NCI-H446 treated with DMSO at 0.1 percent for 48 hours (cell line): ENCODE data around the gene RNF38.
A peak's percentile ranks its signal among the peaks of the same experiment; 100 is the strongest.
"Not testable (repeated sequence)": the region's sequence is repeated elsewhere in the genome, so short reads cannot be mapped to it uniquely, and the experiment has no call there.

ENCODE experiments used
- DNase-seq: peaks from one replicate; lab custom pipeline; 2025; lab: John Stamatoyannopoulos, UW

RNF38 gene

DNA sequence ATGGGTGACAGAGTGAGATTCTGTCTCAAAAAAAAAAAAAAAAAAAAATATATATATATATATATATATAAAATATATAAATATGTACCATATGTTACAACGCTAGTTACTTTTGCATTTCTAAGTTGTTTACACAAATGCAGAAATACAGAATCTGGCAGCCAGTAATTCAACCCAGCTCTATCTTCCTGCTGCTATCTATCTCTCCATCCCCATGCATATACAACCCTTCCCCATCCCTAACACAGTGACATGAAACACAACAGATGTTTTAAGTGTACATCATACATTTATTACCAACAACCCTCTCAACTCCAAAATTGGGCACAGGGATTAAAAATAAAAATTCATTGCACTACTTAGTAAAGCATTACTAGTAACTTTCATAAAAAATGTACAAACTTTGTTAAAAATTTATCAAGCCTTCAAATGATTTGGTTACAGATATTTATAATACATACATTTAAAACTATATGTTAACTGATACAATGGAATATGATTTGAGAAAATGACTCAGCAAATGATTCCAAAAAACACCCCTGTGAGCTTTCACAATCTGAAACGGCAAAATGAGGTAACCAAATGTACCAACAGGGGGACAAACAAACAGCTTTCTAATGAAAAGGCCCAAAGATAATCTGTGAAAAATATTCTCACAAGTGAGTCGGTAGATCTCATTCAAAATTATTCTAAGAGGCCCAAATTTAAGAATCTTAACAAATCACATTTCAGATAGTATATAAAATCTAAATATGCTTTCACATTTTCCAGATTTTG is 63.8 kb downstream of the RNF38 start:
- DNase-seq = no peak

DNA sequence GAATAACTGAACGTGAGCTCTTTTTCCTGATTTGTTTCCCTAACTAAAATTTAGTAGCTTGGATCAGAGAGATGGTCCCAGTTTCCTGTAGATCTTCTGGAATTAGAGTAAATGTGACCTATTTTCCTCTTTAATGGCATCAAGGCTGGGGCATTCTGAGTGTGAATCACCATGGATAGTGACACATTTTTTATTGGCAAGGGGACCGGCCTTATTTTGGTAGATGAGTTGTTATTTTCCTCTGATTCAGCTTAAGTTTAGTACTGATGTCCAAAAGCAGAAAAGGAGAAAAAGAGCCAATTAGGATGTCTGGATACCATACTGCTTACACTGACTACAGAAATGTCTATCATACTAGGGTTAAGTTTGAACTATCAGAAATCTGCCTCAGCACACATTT is 68.1 kb downstream of the RNF38 start:
- no peak for DNase-seq

DNA sequence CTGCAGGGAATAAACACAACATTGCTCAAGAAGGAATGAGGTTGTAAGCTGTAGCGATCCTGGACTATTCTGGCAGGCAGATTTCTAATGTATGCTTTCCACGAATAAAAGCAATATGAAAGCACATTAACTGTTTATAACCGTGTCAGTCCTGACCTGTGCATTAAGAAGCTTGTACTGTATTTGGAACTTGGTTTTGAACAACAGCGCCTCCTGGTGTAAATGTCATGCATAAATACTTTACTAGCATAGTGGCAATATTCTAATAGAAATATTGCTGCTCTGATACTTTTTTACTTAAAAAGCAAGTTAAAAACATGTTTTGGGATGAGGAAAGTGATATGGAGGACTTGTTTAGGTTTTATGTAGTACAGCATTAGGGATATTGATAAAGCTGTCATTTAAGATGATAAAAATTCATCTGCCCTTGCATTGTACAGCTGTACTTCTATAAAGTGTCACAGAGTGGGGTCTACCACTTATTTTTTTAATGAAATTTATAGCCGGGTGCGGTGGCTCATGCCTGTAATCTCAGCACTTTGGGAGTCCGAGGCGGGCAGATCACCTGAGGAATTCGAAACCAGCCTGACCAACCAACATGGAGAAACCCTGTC is 71.2 kb downstream of the RNF38 start:
- DNase-seq = peak; percentile 61

DNA sequence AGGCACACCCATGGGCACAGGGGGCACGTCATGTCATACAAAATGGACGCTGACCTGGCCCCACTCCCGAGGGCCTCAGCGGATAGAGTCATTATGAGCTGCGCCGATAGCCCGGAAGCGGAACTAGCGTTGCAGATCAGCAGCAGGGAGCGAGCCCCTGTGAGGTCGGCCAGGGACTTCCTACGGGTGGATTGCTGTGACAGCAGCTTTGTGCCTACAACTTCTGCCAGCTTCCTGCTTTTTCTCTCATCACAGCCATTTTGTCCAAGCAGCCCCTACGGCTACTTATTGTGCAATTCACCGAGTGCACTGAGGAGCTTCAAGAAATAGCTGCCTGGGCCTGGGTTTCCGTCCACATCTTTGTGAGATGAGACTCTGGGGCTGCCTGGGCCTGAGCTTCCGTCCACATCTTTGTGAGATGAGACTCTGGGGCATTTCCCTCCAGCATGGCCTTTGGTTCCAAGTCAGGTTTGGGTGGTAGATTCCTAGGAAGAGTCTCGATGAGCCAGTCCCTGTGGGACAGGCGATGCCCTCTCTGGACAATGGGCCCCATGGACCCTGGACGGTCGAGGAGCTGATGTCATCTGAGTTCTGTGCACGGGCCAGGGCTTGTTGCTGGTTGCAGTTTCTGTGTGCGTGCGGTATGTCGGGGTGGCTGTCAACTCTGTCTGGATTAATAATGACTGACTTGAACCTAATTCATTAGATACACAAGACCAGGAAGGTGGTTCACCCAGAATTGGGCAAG is 74.8 kb downstream of the RNF38 start:
- DNase-seq = no peak

DNA sequence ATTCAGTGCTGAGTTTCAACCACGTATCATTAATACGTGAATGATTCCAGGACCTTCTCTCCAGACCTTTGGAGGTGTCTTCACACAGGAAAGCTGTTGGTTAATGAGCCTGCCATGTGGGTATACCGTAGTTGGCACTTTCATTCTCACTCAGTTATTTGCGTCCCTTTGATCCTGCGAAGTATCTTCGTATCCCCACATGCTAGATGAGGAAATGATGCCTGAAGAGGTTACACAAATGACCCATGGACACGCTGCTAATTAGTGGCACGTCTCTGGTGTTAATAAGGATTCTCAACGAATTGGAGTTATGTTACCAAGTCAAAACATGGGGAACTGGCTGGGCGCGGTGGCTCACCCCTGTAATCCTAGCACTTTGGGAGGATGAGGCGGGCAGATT is 76.1 kb downstream of the RNF38 start:
- DNase-seq = no peak

DNA sequence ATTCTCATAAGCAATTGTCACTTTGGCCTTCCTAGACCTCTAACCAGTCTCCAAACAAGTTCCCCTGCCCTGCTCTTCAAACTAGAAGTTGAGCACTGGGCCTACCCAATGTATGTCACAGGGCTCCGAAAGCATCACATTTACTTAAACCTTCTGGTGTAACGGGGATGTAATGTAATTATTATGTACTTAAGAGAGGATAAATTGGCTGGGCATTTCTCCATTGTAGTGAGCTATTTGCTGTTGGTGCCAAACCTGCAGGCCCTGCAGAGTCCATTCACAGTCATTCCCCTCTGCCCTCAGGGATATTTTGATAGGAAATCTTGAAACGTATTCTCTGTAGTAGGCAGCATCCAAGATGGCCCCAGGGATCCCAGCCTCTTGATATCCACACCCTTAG is 77.6 kb downstream of the RNF38 start:
- DNase-seq = no peak

DNA sequence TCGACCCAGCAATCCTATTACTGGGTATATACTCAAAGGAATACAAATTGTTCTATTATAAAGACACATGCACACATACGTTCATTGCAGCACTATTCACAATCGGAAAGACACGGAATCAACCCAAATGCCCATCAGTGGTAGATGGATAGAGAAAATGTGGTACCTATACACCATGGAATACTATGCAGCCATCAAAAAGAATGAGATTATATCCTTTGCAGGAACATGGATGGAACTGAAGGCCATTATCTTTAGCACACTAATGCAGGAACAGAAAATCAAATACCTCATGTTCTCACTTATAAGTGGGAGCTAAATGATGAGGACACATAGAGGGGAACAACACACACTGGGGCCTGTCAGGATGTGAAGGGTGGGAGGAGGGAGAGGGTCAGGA is 78.2 kb downstream of the RNF38 start:
- not testable (repeated sequence) for DNase-seq

DNA sequence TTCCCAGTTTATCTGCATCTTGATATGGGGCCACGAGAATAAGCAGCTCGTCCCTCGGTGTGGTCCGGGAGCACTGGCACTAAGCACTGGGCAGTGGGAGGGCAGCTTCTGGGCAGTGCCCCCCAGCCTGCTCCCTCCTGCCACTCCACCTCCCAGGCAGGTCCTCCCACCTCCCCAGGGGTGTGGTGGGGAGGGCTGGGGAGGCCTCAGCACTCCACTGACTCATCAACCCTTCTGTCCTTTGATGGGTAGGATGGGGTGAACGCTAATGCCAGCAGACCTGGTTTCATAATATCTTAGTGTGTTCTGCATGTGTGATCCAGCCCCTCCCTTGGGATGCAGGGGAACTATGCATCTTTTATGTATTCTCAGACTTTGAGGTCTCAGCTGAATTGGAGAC is 79.6 kb downstream of the RNF38 start:
- no peak for DNase-seq

DNA sequence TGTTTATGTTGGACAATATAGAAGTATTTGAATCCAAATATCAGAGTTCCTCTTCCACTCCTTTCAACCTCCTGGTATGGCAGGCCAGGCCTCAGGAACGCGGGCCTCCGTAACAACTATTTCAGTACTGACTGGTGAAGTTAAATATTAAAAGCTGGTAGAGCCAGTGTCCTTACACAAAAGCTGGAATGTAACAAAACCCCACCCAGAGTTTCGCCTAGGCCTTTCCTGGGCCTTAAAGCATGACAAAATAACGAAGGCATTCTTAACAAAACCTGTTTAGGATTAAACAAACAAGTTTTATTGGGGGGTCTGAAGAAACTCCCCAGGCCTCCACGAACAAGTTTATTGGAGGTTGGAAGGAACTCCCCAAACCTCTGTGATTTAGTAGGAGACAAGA is 80.3 kb downstream of the RNF38 start:
- DNase-seq = no peak

DNA sequence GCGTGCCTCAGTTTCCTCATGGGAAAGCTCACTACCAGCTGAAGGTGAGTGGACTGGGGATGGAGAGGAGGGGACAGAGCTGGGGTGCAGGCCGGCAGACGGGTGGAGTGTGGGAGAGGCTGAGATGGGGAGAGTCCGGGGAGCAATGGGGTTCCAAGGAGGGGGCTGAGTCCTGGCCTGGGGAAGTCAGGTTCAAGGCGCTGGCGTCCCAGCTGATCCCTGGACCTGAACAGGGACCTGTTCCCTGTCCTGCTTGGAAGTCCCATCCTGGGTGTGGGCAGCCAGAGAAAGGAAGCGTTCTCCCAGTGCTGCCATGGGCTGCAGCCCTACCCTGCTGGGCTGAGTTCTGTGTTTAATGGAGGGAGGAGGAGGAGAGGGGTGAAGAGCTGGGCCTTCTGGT is 80.9 kb downstream of the RNF38 start:
- DNase-seq = no peak

DNA sequence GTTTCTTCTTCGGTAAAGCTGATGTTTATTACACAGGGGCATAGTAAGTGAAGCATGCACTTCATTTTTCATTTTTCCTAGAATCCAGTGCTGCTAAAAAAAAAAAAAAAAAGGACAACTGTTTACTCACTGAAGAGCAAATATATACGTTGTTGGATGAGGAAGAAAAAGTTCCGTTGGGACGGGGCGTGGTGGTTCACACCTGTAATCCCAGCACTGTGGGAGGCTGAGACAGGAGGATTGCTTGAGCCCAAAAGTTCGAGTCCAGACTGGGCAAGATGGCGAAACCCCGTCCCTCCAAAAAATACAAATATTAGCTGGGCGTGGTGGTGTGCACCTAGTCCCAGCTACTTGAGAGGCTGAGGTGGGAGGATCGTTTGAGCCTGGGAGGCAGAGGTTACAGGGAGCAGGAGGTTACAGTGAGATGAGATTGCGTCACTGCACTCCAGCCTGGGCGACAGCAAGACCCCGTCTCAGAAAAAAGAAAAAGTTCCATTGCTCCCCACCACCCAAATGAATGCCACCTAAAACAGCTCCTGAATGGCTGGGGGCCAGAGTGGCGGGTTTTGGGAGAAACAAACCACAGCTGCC is 81.8 kb downstream of the RNF38 start:
- no peak for DNase-seq

DNA sequence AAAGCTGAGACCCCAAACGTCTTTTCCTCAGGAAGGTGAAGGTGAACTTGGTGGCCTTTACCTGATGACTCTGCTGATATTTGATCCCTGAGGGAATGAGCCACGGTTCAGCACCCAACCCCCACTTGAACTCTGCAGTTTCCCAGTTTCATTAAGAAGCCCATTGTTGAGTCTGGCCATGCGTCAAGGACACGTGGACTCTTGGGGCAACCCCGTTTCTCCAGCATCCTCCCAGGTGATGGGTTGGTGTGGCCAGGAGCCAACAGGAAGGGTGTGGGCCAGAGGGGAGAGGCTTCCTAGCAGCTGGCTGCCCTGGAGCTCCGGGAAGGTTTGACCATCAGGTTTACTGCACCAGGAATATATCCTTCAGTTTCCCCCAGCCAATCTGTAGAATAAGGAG is 82.3 kb downstream of the RNF38 start:
- DNase-seq = no peak

DNA sequence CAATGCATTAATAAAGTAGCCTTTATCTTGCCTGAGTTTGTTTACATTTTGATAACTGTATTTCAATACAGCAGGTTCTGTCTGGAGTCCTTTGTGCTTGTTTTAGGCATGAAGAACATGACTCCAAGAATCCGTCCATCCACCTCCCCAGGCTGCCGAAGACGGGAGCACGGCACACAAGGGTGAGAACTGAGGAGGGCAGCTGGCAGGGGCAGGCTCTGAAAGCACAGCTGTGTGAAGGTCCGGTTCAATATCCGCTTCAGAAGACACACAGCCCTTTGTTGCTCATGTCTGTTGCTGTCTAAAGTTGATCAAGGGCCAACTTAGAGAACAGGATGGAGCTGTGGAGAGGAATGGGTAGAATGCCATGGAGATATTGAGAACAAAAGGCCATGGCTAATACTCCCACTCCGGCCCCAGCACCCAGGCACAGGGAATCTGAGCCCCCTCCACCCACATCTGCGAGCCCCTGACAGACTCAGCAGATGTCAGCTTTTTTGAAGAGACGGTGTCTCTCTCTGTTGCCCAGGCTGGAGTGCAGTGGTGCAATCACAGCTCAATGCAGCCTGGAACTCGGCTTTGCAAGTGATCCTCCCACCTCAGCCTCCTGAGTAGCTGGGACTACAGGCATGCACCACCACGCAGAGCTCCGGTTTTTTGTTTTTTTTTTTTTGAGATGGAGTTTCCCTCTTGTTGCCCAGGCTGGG is 83.3 kb downstream of the RNF38 start:
- no peak for DNase-seq

DNA sequence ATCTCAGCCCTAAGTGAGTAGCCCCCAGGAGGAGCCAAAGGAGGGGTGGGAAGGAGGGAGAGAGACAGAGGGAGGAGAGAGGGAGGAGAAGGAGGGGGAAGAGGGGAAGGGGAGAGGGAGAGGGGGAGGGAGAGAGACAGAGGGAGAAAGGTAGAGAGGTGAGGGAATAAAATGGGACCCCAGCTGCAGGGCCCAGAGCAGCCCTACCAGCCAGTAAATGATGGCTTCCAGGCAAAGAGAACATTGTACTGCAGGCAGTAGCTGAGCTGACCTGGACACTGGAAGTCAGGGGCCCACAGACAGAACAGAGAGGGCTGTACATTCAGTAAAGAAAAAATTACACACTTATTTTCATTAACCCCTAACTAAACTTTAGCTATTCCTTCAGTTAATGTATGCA is 84.0 kb downstream of the RNF38 start:
- DNase-seq = no peak

DNA sequence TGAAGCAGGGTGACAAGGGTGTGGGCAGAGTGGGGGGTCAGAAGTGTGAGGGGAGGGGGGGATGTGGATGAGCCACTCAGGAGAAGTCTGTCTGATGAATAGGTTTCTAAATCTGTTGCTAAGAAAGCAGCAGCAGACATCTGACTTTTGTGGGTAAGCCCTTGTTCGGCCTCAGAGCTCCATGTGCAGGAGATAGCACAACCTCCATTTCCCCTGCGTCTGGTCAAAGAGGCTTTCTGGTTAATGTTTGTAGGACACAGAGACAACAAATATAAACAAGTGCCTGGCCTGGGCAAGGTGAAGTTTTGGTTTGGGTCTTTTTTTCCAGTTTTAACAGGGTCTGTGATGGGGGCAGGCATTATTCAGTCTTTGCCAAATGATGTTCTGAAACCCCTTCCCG is 84.8 kb downstream of the RNF38 start:
- no peak for DNase-seq

DNA sequence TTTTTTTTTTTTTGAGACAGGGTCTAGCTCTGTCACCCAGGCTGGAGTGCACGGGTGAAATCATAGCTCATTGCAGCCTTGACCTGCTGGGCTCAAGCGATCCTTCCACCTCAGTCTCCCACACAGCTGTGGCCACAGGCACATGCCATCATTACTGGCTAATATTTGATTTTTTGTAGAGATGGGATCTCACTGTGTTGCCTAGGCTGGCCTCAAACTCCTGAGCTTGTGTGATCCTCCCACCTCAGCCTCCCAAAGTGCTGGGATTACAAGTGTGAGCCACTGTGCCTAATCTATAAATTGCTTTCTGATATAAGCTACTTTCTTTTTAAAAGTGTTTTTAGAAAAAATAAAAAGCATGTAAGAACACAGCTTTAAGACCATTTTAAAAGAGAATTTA is 85.3 kb downstream of the RNF38 start:
- no peak for DNase-seq

DNA sequence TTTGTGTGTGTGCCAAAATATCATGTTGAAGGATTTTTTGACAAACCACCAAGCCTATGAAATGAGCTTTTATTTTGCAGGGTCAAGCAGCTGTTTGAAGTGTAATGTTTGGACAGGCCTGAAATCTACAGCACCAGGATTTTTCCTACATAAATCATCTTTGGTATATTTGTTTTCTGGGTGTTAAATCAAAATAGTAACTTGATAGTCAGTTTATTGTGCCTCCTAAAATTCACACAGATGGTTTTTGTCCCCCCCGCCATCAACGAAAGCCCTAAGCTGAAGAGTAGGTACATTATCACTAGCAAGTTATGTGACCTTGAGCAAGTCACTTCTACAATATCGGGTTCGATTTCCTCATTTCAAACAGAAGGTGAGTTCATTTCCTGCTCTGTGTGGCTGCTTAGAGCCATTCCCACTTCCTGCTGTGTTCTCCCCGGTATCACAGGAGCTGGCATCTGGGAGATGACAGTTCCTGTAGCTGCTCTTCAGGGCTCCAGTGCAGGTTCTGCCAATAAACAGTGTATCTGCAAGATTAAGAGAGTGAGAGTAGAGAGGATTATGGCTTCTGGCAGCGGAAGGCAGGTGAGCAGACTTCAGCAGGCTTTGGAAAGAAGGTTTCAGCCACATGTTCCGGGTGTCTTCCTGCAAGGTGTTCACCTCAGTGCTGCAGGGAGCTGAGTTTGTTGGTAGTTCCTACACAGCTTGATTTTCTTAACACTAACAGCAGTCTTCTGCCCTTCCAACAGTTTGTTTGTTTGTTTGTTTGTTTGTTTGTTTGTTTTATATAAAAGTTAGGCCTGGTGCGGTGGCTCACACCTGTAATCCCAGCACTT is 93.4 kb downstream of the RNF38 start:
- DNase-seq = no peak

DNA sequence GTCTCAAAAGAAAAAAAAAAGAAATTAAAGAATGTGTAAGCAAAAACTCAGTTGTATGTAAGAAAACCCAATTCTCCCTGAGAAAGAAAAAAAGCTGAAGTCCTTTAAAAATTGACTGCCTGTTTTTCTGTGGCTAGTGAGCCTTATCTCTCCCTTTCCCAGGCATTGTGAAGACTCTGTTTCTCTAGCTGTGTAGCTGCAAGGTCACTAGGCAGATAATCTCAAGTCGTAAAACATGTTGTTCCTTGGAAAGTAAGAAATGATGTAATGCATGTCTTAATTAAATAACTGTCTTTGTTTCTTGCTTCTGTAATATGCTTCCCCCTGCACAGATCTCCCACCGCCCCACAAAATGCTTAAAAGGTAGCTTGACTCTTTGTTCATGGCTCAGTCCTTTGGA is 95.7 kb downstream of the RNF38 start:
- not testable (repeated sequence) for DNase-seq

DNA sequence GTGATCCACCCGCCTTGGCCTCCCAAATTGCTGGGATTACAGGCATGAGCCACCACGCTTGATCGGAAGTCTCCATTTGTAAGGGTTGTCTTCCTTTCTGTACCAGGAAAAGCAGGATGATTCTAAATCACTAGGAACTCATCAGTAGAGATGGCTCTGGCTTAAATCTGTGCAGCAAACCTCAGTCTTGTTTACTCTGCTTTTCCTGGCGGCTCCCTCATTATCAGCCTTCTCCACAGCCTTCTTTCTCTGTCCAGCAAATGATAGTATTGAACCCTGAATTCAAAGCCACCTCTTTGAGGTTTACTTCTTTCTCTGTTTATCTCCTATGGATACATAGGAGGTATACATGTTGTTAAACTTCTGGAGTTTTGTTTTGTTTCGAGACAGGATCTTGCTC is 98.8 kb downstream of the RNF38 start:
- DNase-seq = no peak

DNA sequence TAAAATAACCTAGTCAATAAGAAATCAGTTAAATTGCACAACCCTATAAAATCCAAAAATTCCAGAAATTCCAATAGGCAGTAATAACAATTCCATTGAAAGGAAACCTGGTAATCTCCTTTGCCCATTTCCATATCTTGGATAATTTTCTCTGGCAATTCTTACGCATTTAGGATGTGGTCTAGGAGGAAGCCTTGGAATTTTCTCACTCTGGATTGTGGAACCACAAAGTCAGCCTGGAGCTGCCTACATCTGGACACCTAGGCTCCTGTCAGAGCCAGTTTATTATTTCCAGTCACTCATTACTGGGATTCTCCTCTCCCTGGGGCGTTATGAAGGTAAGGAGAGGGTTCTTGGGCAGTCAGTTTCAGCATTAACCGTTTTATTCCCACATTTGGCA is 101.5 kb downstream of the RNF38 start:
- no peak for DNase-seq

DNA sequence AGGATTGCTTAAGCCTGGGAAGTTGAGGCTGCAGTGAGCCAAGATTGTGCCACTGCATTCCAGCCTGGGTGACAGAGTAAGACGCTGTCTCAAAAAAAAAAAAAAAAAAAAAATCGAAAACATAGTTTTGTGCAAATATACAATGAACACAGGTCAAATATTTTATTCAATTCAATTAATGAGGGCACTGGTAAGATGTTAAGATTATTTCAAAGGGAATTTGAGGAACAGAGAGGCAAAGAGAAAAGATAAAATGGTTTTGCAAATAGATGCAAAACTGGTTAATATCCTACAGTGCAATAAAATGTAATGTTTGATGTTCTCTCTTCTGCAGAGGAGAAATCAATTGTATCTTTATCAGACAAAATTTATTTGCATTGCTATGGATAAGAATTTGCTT is 102.3 kb downstream of the RNF38 start:
- no peak for DNase-seq
